HepG2 (cell line): ENCODE results near the gene CD6. TPM values are rescaled to one million over a fixed set of nuclear protein-coding genes. Genes with fewer than 3 reads are reported as not detected.

Experiments
- ATAC-seq: fragments of 200-7000 bp; cut with Tn5 transposase; 3 replicates; pipeline ENCODE4 v1.9.1; 2020; ENCODE audit warnings: mild to moderate bottlenecking, moderate library complexity
- BruUV-seq: library from RNA; stranded (reverse); fragments of 400-500 nt; replicated peaks from 2 replicates; lab custom pipeline; 2021; lab: Mats Ljungman, UMichigan
- CTCF ChIA-PET: fragments of 300-600 bp; formaldehyde crosslinking; extraction: SDS; loops from one replicate; lab custom pipeline; 2021; ENCODE audit warnings: low total read pairs, inconsistent platforms, low intra/inter-chr PET ratio; lab: Yijun Ruan, JAX
- POLR2A ChIA-PET: fragments of 350-600 bp; sonication (Branson Sonifier 250); formaldehyde crosslinking; loops from one replicate; lab custom pipeline; 2020; ENCODE audit warnings: antibody characterized with exemption, inconsistent platforms; lab: Yijun Ruan, JAX
- DNase-seq: peaks from one replicate; pipeline ENCODE4 v3.0.0-alpha.2; 2015; ENCODE audit warnings: low spot score
- FAIRE-seq: peaks from 3 replicates; lab custom pipeline; 2011; peaks lifted over from hg19 to GRCh38; lab: Jason Lieb, UNC
- H2AFZ ChIP-seq: one replicate; pipeline ENCODE4 v1.6.1; 2011; ENCODE audit warnings: low read length, inconsistent platforms
- H3K27ac ChIP-seq: fragments of 300-600 bp; 3 replicates; pipeline ENCODE4 v1.8.0; 2011; ENCODE audit warnings: mixed run types, mild to moderate bottlenecking, mixed read lengths, low read length, inconsistent platforms; ENCODE audit not compliant: insufficient read depth; ENCODE audit errors: extremely low read length
- H3K27me3 ChIP-seq, 2 experiments: fragments of 200-600 bp in 1 of 2; 2 replicates in 1 of 2; 3 replicates in 1 of 2; pipeline versions ENCODE4 v1.6.0 to v1.8.0; 2011; ENCODE audit warnings: low read length in 2 of 2, mild to moderate bottlenecking in 2 of 2, moderate library complexity in 2 of 2, inconsistent platforms in 1 of 2; ENCODE audit not compliant: insufficient read depth in 2 of 2, control insufficient read depth in 1 of 2
- H3K36me3 ChIP-seq, 2 experiments: fragments of 200-600 bp in 1 of 2; replicated peaks in 1 of 2; 2 replicates in 1 of 2; 3 replicates in 1 of 2; pipeline versions ENCODE4 v1.5.1 to v1.8.0; 2011; ENCODE audit warnings: low read length in 2 of 2, inconsistent platforms in 1 of 2; ENCODE audit not compliant: insufficient read depth in 2 of 2, control insufficient read depth in 1 of 2
- H3K4me1 ChIP-seq: 2 replicates; pipeline ENCODE4 v1.5.1; 2012; ENCODE audit warnings: low read length, inconsistent platforms; ENCODE audit not compliant: insufficient read depth
- H3K4me2 ChIP-seq: 2 replicates; pipeline ENCODE4 v1.6.0; 2011; ENCODE audit warnings: low read depth, low read length, inconsistent platforms
- H3K4me3 ChIP-seq, 3 experiments: fragments of 200-600 bp in 1 of 3; sonication (generic), shearing (Covaris generic) in 1 of 3; replicated peaks in 1 of 3; 2 replicates each; pipeline ENCODE4 v1.5.1; 2011 to 2016; ENCODE audit warnings: low read length in 3 of 3, inconsistent platforms in 2 of 3, low read depth in 2 of 3, mild to moderate bottlenecking in 2 of 3, control low read depth in 1 of 3, mixed read lengths in 1 of 3; ENCODE audit not compliant: insufficient read depth in 1 of 3
- H3K79me2 ChIP-seq: one replicate; pipeline ENCODE4 v1.6.1; 2011; ENCODE audit warnings: low read length, inconsistent platforms; ENCODE audit not compliant: insufficient read depth
- H3K9ac ChIP-seq: 2 replicates; pipeline ENCODE4 v1.6.0; 2011; ENCODE audit warnings: mild to moderate bottlenecking, low read depth, low read length, inconsistent platforms; ENCODE audit not compliant: insufficient read depth
- H3K9me3 ChIP-seq: 2 replicates; pipeline ENCODE4 v1.5.1; 2012; ENCODE audit warnings: mild to moderate bottlenecking, low read length
- H4K20me1 ChIP-seq: 2 replicates; pipeline ENCODE4 v1.6.0; 2011; ENCODE audit warnings: inconsistent platforms, mild to moderate bottlenecking, low read length, moderate library complexity; ENCODE audit not compliant: insufficient read depth
- FOSL2 ChIP-seq: sonication (generic); formaldehyde crosslinking; IDR thresholded peaks from 2 replicates; pipeline ENCODE4 v1.4.0; 2020; ENCODE audit warnings: missing genetic modification reagents
- HOMEZ ChIP-seq: IDR thresholded peaks from 2 replicates; pipeline ENCODE4 v1.6.1; 2016; ENCODE audit warnings: low read depth
- KLF13 ChIP-seq: sonication (generic); formaldehyde crosslinking; IDR thresholded peaks from 2 replicates; pipeline ENCODE4 v1.4.0; 2020; ENCODE audit warnings: mild to moderate bottlenecking, missing genetic modification reagents
- ONECUT2 ChIP-seq: sonication (generic); formaldehyde crosslinking; IDR thresholded peaks from 2 replicates; pipeline ENCODE4 v1.4.0; 2020; ENCODE audit warnings: missing genetic modification reagents
- POLR2AphosphoS5 ChIP-seq: IDR thresholded peaks from 2 replicates; pipeline ENCODE4 v1.6.1; 2012; ENCODE audit warnings: low read depth, low read length
- SATB2 ChIP-seq: sonication (generic); formaldehyde crosslinking; IDR thresholded peaks from 2 replicates; pipeline ENCODE4 v1.5.0; 2020; ENCODE audit warnings: missing genetic modification reagents
- ZNF691 ChIP-seq: sonication (generic); formaldehyde crosslinking; IDR thresholded peaks from 2 replicates; pipeline ENCODE4 v1.4.0; 2020; ENCODE audit warnings: missing genetic modification reagents, low read depth, mild to moderate bottlenecking, borderline replicate concordance
- ZNF790 ChIP-seq: sonication (generic); formaldehyde crosslinking; IDR thresholded peaks from 2 replicates; pipeline ENCODE4 v1.8.0; 2022; ENCODE audit warnings: missing genetic modification reagents, mild to moderate bottlenecking, borderline replicate concordance
- ZSCAN31 ChIP-seq: sonication (generic); formaldehyde crosslinking; IDR thresholded peaks from 2 replicates; pipeline ENCODE4 v1.5.0; 2020; ENCODE audit warnings: low read depth, mild to moderate bottlenecking, missing genetic modification reagents
- WGBS: methylation state at CpG from one replicate; pipeline ENCODE4 v1.1.6; 2017; ENCODE audit warnings: low lambda C conversion rate; 5-methylcytosine and 5-hydroxymethylcytosine counted together
- in situ Hi-C: cut with HindIII; loops from 2 replicates; pipeline ENCODE4 v1.10.0; 2017; ENCODE audit warnings: low pct_unique_long_range_greater_than_20kb; ENCODE audit not compliant: extremely low pct_ligation_motif_present
- intact Hi-C: fragments of 100-400 bp; cut with micrococcal nuclease; formaldehyde crosslinking; loops from one replicate; pipeline ENCODE4 v1.10.0; 2022; ENCODE audit not compliant: unreplicated experiment
- polyA plus RNA-seq, 8 experiments: library from polyadenylated mRNA; depleted of rRNA in 3 of 8; stranded (reverse) in 7 of 8; unstranded in 1 of 8; fragments of >200 nt; fragmentation: Illumina TruSeq in 4 of 8; extraction: Trizol in 4 of 8; gene quantifications; 2 replicates each; pipeline versions ENCODE4 v1.2.1 to v1.2.3, GENCODE V29; 2011 to 2016; ENCODE audit warnings: low read depth in 4 of 8, missing spikeins in 1 of 8, mixed read lengths in 1 of 8; ENCODE audit not compliant: insufficient read depth in 1 of 8
- total RNA-seq, 5 experiments: library from RNA; depleted of rRNA; stranded (reverse); fragments of >200 nt; fragmentation: Illumina TruSeq; extraction: Trizol; gene quantifications; 2 replicates each; pipeline ENCODE4 v1.2.3, GENCODE V29; 2016; ENCODE audit warnings: low read depth in 1 of 5

Gene CD6
- total and polyA plus RNA-seq, 2 of the 13 experiments (the other 11 are each of a cell fraction or from before 2014, with no cell fraction given) = not detected

DNA sequence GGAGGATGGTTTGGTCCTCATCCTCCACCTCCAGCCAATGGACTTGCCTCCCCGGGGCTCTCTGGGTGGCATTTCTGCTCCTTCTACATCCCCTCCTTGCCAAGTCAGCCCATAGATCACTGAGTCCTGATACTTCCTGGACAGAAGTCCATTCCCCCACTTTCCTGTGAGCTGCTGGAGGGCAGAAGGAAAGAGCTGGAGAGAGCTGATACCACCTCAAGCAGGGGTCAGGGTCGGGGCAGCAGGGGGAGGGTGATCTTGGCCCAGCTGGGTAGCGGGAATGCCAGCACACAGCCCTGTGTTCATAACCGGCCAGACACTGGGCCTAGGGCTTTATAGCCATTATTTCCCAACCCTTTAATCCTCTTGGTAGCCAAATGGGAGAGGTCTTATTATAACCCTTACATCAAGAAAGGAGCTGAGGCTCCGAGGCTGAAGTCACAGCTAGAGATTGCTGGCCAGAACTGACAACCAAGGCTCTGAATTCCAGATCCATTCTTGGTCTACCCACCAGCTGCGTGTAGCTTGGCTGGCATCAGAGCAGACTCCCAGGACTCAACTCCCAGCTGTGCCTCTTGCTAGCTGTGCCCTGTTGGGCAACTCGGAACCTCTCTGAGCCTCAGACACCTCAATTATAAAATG, 39.9 kb downstream of the CD6 start:
- BruUV-seq = no TSS peak
- H4K20me1 ChIP-seq = no peaks in the 10 kb centered on the region
- CTCF ChIA-PET = no interaction called here
- no peaks in the 10 kb centered on the region for H3K79me2 ChIP-seq
- no peak for DNase-seq
- no peak overlapping the region for H3K4me3 ChIP-seq
- no peak for ATAC-seq
- intact Hi-C loops (no loop called here), in situ Hi-C loops (no loop called here)
- H3K4me1 ChIP-seq = no peaks in the 10 kb centered on the region
- no peak for TF ChIP-seq HOMEZ (CRISPR knock-in tag)
- no peak for TF ChIP-seq ZNF790
- TF ChIP-seq FOSL2 (CRISPR knock-in tag) = no peak
- TF ChIP-seq ZNF691 (CRISPR knock-in tag) = no peak
- no peak for TF ChIP-seq ONECUT2 (CRISPR knock-in tag)
- no peak for TF ChIP-seq ZSCAN31 (CRISPR knock-in tag)
- TF ChIP-seq KLF13 = no peak
- no peak for TF ChIP-seq SATB2
- TF ChIP-seq POLR2AphosphoS5 = no peak
- POLR2A ChIA-PET = no interaction called here
- H3K4me2 ChIP-seq = no peak overlapping the region
- no peaks in the 10 kb centered on the region for H3K36me3 ChIP-seq
- 0% methylated on average over 3 of the region's 7 CpGs for WGBS
- H3K27ac ChIP-seq = no peak overlapping the region
- no peak overlapping the region for H2AFZ ChIP-seq
- no peak for FAIRE-seq
- no peak overlapping the region for H3K9ac ChIP-seq
- no peaks in the 10 kb centered on the region for H3K9me3 ChIP-seq
- peaks cover 9 to 89% of the 10 kb centered on the region in 2 experiments for H3K27me3 ChIP-seq
